ENCODE results near the gene DYNLT4. TPM values are rescaled to one million over a fixed set of nuclear protein-coding genes. Genes with fewer than 3 reads are reported as not detected.
A peak's percentile ranks its signal among the peaks of the same experiment; 100 is the strongest.

The DYNLT4 gene
- total and polyA plus RNA-seq, 2 of the 13 experiments (the other 11 are each of a cell fraction or from before 2014, with no cell fraction given): 0.77 TPM; not detected in 1

- no peak for TF ChIP-seq FUBP1 (CRISPR knock-in tag; IDR thresholded peaks at IDR 0.05; ENCODE audit: borderline replicate concordance)
- TF ChIP-seq ZNF562 (CRISPR knock-in tag; IDR thresholded peaks at IDR 0.05; ENCODE audit: borderline replicate concordance): no peak
- TF ChIP-seq ZBTB2 (CRISPR knock-in tag; IDR thresholded peaks at IDR 0.05; ENCODE audit: low read depth): no peak
- no peak for TF ChIP-seq HES4 (CRISPR knock-in tag; IDR thresholded peaks at IDR 0.05; ENCODE audit: borderline replicate concordance)
- TF ChIP-seq CBX2 (IDR thresholded peaks at IDR 0.05; ENCODE audit: low read depth, low read length): no peak
- TF ChIP-seq CBX2 (CRISPR knock-in tag; IDR thresholded peaks at IDR 0.05; ENCODE audit: low read depth): no peak
- TF ChIP-seq FOXP4 (CRISPR knock-in tag; IDR thresholded peaks at IDR 0.05): no peak
- TF ChIP-seq CHD4 (IDR thresholded peaks at IDR 0.05; ENCODE audit: borderline replicate concordance, low read length): no peak
- no peak for TF ChIP-seq PRPF4 (IDR thresholded peaks at IDR 0.05; ENCODE audit: low read depth, low read length, poor library complexity, severe bottlenecking)
- no peak for TF ChIP-seq PREB (CRISPR knock-in tag; IDR thresholded peaks at IDR 0.05)
- no peak for TF ChIP-seq REST (IDR thresholded peaks at IDR 0.05; ENCODE audit: borderline replicate concordance in 1 of 2, low read depth in 1 of 2, low read length in 2 of 2)
- TF ChIP-seq THAP8 (CRISPR knock-in tag; IDR thresholded peaks at IDR 0.05; ENCODE audit: borderline replicate concordance): 0 out of 2 replicates have a peak, but pooled peaks have one; percentile 61
- TF ChIP-seq AKAP8 (CRISPR knock-in tag; IDR thresholded peaks at IDR 0.05): no peak
- no peak; the same call in 1 of the 2 replicates for TF ChIP-seq ZMAT3 (CRISPR knock-in tag; conservative IDR thresholded peaks at IDR 0.05)
- no peak for TF ChIP-seq ZNF12 (CRISPR knock-in tag; IDR thresholded peaks at IDR 0.05)
These were observed 20.2 kb upstream of the DYNLT4 start (continued) for GRCh38 chr1:44827197-44828002.
